KOPT-K1 (cell line): ENCODE measurements around the gene CD96.

Experiments
- H3K27ac ChIP-seq: fragments of 200-600 bp; sonication (generic); 2 replicates; pipeline ENCODE4 v1.5.1; 2016; ENCODE audit warnings: antibody characterized with exemption, mild to moderate bottlenecking, low read depth, low read length; ENCODE audit not compliant: poor library complexity, severe bottlenecking
- H3K36me3 ChIP-seq: fragments of 200-600 bp; sonication (generic); 2 replicates; pipeline ENCODE4 v1.5.1; 2017; ENCODE audit warnings: antibody characterized with exemption, mild to moderate bottlenecking, low read length, moderate library complexity; ENCODE audit not compliant: insufficient read depth
- H3K9me3 ChIP-seq: fragments of 200-600 bp; sonication (generic); 2 replicates; pipeline ENCODE4 v1.5.1; 2017; ENCODE audit warnings: antibody characterized with exemption, low read length, mild to moderate bottlenecking; ENCODE audit not compliant: insufficient read depth, poor library complexity, severe bottlenecking

CD96 gene

DNA sequence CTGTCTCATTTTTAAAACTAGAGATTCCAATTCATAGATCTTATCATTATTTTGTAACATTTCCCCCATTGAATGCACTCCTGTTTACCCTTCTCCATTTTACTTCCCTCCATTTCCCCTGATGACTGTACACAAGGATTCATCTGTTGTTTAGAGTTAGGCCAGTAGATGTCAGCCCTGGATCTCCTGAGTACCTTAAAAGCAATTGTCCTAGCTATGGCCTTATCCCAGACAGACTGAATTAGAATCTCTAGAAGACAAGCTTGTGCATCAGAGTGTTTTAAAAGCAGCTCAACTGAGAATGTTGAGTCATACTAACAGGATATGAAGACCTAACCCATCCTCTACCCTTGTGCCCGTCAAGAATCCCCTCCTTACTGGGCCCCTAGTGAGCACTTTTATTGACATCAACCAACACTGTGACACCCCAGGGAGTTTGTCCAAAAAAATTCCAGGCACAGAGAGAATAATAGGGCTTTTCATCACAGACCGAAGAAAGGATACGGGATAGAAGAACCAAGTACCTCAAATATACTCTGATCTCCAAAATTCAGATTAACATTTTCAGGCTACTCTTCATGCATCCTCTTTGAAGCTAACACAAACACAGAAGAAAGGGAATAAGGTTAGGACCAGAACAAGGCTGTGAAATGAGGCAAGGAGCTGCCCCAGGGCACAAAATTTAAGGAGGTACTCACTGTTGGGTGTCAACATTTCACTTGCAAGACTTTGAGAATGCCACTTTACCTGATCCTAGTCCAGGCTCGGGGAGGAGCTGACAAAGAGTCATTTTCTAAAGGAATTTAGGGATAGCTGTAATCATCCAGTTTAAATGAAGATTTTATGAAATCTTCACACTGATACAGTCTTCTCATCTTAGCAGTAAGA is 36.0 kb downstream of the CD96 start:
- peaks cover 87% of the 10 kb centered on the region for H3K36me3 ChIP-seq
- H3K27ac ChIP-seq = no peak overlapping the region

GRCh38 chr3:111578867-111579266 is 36.9 kb downstream of the CD96 start:
- Histone ChIP-seq H3K36me3 (peaks cover 87% of the 10 kb centered on the region), H3K27ac (no peak overlapping the region), H3K9me3 (peaks cover 11% of the 10 kb centered on the region)

More for the DNA sequence above, 36.0 kb downstream of the CD96 start:
- peaks cover 8% of the 10 kb centered on the region for H3K9me3 ChIP-seq

GRCh38 chr3:111579495-111579894 is 37.5 kb downstream of the CD96 start:
- no peak overlapping the region for H3K27ac ChIP-seq
- peaks cover 11% of the 10 kb centered on the region for H3K9me3 ChIP-seq
- peaks cover 87% of the 10 kb centered on the region for H3K36me3 ChIP-seq

GRCh38 chr3:111581403-111582119 is 39.6 kb downstream of the CD96 start:
- peaks cover 99% of the 10 kb centered on the region for H3K36me3 ChIP-seq
- peaks cover 18% of the 10 kb centered on the region for H3K9me3 ChIP-seq
- H3K27ac ChIP-seq = no peak overlapping the region

- H3K27ac ChIP-seq = no peak overlapping the region
- peaks cover 99% of the 10 kb centered on the region for H3K36me3 ChIP-seq
- peaks cover 18% of the 10 kb centered on the region for H3K9me3 ChIP-seq
These were observed 40.1 kb downstream of the CD96 start for GRCh38 chr3:111582120-111582474.

GRCh38 chr3:111584744-111585143 is 42.7 kb downstream of the CD96 start:
- peaks cover 99% of the 10 kb centered on the region for H3K36me3 ChIP-seq
- peaks cover 18% of the 10 kb centered on the region for H3K9me3 ChIP-seq
- H3K27ac ChIP-seq = no peak overlapping the region

- H3K36me3 ChIP-seq = peaks cover 99% of the 10 kb centered on the region
- H3K9me3 ChIP-seq = peaks cover 18% of the 10 kb centered on the region
- no peak overlapping the region for H3K27ac ChIP-seq
These were observed 43.2 kb downstream of the CD96 start for GRCh38 chr3:111585217-111585616.

- Histone ChIP-seq H3K27ac (no peak overlapping the region), H3K9me3 (peaks cover 8% of the 10 kb centered on the region), H3K36me3 (peaks cover 99% of the 10 kb centered on the region)
These were observed 46.5 kb downstream of the CD96 start for GRCh38 chr3:111588527-111588926.

- peaks cover 7% of the 10 kb centered on the region for H3K9me3 ChIP-seq
- no peak overlapping the region for H3K27ac ChIP-seq
- H3K36me3 ChIP-seq = peaks cover 99% of the 10 kb centered on the region
These were observed 47.5 kb downstream of the CD96 start for GRCh38 chr3:111589303-111590142.

DNA sequence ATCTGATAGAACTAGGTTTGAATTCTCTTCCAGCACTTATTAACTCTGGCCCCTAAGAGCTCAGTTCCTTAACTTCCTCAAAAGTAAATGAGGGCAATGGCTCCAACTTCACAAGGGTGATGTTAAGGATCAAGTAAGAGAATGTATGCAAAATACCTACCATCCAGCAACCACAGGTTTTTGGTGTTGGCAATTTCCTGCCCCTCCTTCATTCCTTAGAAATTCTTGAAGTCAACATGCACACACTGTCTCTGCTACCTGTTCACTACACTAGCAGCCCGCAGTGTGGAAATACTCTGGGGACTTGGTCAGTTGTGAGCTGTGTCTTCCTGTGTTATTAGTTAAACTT is 48.1 kb downstream of the CD96 start:
- Histone ChIP-seq H3K27ac (no peak overlapping the region), H3K9me3 (peaks cover 7% of the 10 kb centered on the region), H3K36me3 (peaks cover 99% of the 10 kb centered on the region)

GRCh38 chr3:111591555-111591954 is 49.6 kb downstream of the CD96 start:
- peaks cover 94% of the 10 kb centered on the region for H3K36me3 ChIP-seq
- H3K27ac ChIP-seq = no peak overlapping the region
- H3K9me3 ChIP-seq = peaks cover under 1% of the 10 kb centered on the region

GRCh38 chr3:111592143-111592542 is 50.1 kb downstream of the CD96 start:
- Histone ChIP-seq H3K36me3 (peaks cover 94% of the 10 kb centered on the region), H3K27ac (no peak overlapping the region), H3K9me3 (no peaks in the 10 kb centered on the region)

- H3K36me3 ChIP-seq = peaks cover 92% of the 10 kb centered on the region
- H3K27ac ChIP-seq = no peak overlapping the region
- H3K9me3 ChIP-seq = no peaks in the 10 kb centered on the region
These were observed 50.9 kb downstream of the CD96 start for GRCh38 chr3:111592936-111593335.

- Histone ChIP-seq H3K9me3 (no peaks in the 10 kb centered on the region), H3K27ac (no peak overlapping the region), H3K36me3 (peaks cover 92% of the 10 kb centered on the region)
These were observed 51.7 kb downstream of the CD96 start for GRCh38 chr3:111593666-111594065.

- Histone ChIP-seq H3K36me3 (peaks cover 91% of the 10 kb centered on the region), H3K9me3 (no peaks in the 10 kb centered on the region), H3K27ac (no peak overlapping the region)
These were observed 52.2 kb downstream of the CD96 start for GRCh38 chr3:111594205-111594604.
